ENCODE measurements around the gene DCTN1.
"Not testable (repeated sequence)": the region's sequence is repeated elsewhere in the genome, so short reads cannot be mapped to it uniquely, and the experiment has no call there.

DCTN1 gene

GRCh38 chr2:74425523-74425922, 45.4 kb upstream of the DCTN1 start:
- TF ChIP-seq FOXA1 (IDR thresholded peaks at IDR 0.05) (no peak), PKNOX1 (IDR thresholded peaks at IDR 0.05) (no peak), TARDBP (IDR thresholded peaks at IDR 0.05) (no peak)
- ChIA-PET POLR2A (interaction anchor here (1.0 to 2.0 kb wide), 3 partner anchors 15 to 33 kb away, joined by 4 to 7 read pairs (median 5); partner anchors contain the start of gene WBP1), CTCF (no interaction called here)
- no peak for DNase-seq (ENCODE audit: extremely low spot score)

GRCh38 chr2:74424995-74425406, 44.9 kb upstream of the DCTN1 start:
- TF ChIP-seq NFRKB (IDR thresholded peaks at IDR 0.05), result no peak
- CTCF ChIA-PET, result no interaction called here
- DNase-seq (ENCODE audit: extremely low spot score), result no peak
- POLR2A ChIA-PET, result interaction anchor here (1.0 to 2.0 kb wide), 3 partner anchors 16 to 34 kb away, joined by 4 to 7 read pairs (median 5); partner anchors contain the start of gene WBP1

- CTCF ChIA-PET, result interaction anchor here (0.8 kb wide), 1 partner anchor 1375 kb away, joined by 3 read pairs; no protein-coding TSS in a partner anchor
- POLR2A ChIA-PET, result interaction anchor here (0.7 to 2.0 kb wide), 3 partner anchors 11 to 34 kb away, joined by 3 to 7 read pairs (median 3); partner anchors contain the start of gene WBP1
- no peak for DNase-seq (ENCODE audit: extremely low spot score)
- TF ChIP-seq L3MBTL2 (conservative IDR thresholded peaks at IDR 0.05) (no peak), CTBP1 (IDR thresholded peaks at IDR 0.05; ENCODE audit: borderline replicate concordance) (no peak), ZNF384 (IDR thresholded peaks at IDR 0.05) (no peak), PKNOX1 (IDR thresholded peaks at IDR 0.05) (no peak), BHLHE40 (IDR thresholded peaks at IDR 0.05; ENCODE audit: borderline replicate concordance) (no peak), ARNT (IDR thresholded peaks at IDR 0.05) (no peak), ELF4 (IDR thresholded peaks at IDR 0.05) (no peak), HDGF (IDR thresholded peaks at IDR 0.05; ENCODE audit: borderline replicate concordance) (no peak), LEF1 (IDR thresholded peaks at IDR 0.05; ENCODE audit: borderline replicate concordance) (no peak), SUZ12 (IDR thresholded peaks at IDR 0.05) (no peak), NFRKB (IDR thresholded peaks at IDR 0.05) (no peak), SP1 (IDR thresholded peaks at IDR 0.05) (no peak), TARDBP (IDR thresholded peaks at IDR 0.05) (no peak)
Measured at GRCh38 chr2:74424139-74424992, 44.3 kb upstream of the DCTN1 start.

- ChIA-PET POLR2A (interaction anchor here (1.1 kb wide), 1 partner anchor 10 kb away, joined by 3 read pairs; no protein-coding TSS in a partner anchor), CTCF (interaction anchor here (0.8 kb wide), 1 partner anchor 1374 kb away, joined by 3 read pairs; no protein-coding TSS in a partner anchor)
- no peak for DNase-seq (ENCODE audit: extremely low spot score)
- TF ChIP-seq FOXA1 (IDR thresholded peaks at IDR 0.05) (no peak), LEF1 (IDR thresholded peaks at IDR 0.05; ENCODE audit: borderline replicate concordance) (no peak), HDGF (IDR thresholded peaks at IDR 0.05; ENCODE audit: borderline replicate concordance) (no peak)
Measured at GRCh38 chr2:74423231-74424095, 43.4 kb upstream of the DCTN1 start.

- CTCF ChIA-PET, result no interaction called here
- peak; percentile 97 for DNase-seq (ENCODE audit: extremely low spot score)
- TF ChIP-seq SP1 (IDR thresholded peaks at IDR 0.05) (no peak), FOXK2 (IDR thresholded peaks at IDR 0.05) (no peak), ZNF384 (IDR thresholded peaks at IDR 0.05) (no peak), LEF1 (IDR thresholded peaks at IDR 0.05; ENCODE audit: borderline replicate concordance) (no peak), L3MBTL2 (conservative IDR thresholded peaks at IDR 0.05) (peak; percentile 94)
- POLR2A ChIA-PET, result interaction anchor here (0.6 to 2.7 kb wide), 10 partner anchors 8 to 80 kb away, joined by 3 to 20 read pairs (median 5); partner anchors contain the start of genes INO80B, MRPL53 and WBP1
Measured at GRCh38 chr2:74421221-74421870, 41.2 kb upstream of the DCTN1 start, which contains the start of the genes C2orf81 and WDR54. Gene C2orf81 (minus strand): TSS chr2:74421619. CDS start chr2:74421560, 59 bp downstream. Gene WDR54 (plus strand): TSS chr2:74421730. CDS start chr2:74422154, 424 bp downstream.

GRCh38 chr2:74420443-74421103, 40.5 kb upstream of the DCTN1 start:
- DNase-seq (ENCODE audit: extremely low spot score); CTCF ChIA-PET: not testable (repeated sequence)
- POLR2A ChIA-PET, result interaction anchor here (0.6 to 2.7 kb wide), 9 partner anchors 8 to 80 kb away, joined by 3 to 20 read pairs (median 6); partner anchors contain the start of genes INO80B, MRPL53 and WBP1
